GM12873 (cell line): ENCODE results near the gene CAMKV.

Experiments used
- CTCF ChIP-seq: IDR thresholded peaks from 2 replicates; pipeline ENCODE4 v1.5.1; 2012; ENCODE audit warnings: low read depth, mild to moderate bottlenecking, moderate library complexity, low read length, control low read depth; ENCODE audit not compliant: insufficient read depth; ENCODE audit errors: missing control alignments

Gene CAMKV

DNA sequence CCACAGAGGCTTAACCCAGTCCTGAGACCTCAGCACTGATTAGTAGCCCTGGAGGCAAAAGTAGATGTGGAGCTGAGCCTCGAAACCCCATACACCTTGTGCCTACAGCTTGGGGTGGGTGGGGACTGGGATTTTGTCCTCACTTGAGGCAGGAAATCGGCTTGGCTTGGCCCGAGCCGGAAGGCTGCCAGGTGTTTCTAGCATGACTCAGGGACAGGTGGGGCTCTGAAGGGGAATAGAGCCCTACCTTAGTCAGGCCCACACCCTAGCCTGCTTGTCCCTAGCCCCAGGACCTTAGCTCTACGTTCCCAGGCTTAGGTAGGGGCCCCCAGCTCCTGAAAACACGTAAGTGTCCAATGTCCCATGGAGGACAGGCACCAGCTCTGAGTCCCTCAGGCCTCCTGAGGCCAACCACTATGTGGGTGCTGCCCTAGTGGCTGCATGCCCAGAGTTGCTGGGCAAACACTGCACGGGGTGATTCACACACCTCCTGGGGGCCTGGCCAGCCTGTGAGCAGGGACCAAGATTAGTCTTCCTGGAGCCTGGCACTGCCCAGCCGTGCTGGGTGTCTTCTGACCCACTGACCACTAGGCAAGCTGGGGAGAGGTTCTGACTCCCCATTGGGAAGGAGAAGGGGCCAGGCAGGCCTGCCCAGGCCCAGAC, 30.9 kb upstream of the CAMKV start:
- TF ChIP-seq CTCF: no peak

- peak; percentile 56 for TF ChIP-seq CTCF
Observed at GRCh38 chr3:49899815-49900214, 30.1 kb upstream of the CAMKV start.

DNA sequence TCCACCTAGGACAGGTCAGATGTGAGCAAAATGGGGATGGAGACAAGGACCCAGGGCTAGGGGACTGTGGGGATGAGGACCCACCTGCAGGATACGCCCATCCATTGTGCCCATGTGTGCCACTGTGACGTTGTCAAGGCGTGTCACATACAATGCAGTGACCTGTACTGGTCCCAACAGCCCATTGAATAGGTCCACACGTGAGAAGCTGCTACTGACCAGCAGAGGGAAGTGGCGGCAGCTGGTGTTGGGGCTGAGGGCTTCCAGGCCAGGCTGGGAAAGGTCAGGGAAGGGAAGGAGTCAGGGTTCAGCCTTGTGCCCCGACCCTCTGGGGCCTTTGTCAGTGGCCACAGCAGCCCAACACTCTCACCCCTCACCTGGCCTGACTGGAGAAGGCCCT, 29.3 kb upstream of the CAMKV start:
- TF ChIP-seq CTCF: no peak

DNA sequence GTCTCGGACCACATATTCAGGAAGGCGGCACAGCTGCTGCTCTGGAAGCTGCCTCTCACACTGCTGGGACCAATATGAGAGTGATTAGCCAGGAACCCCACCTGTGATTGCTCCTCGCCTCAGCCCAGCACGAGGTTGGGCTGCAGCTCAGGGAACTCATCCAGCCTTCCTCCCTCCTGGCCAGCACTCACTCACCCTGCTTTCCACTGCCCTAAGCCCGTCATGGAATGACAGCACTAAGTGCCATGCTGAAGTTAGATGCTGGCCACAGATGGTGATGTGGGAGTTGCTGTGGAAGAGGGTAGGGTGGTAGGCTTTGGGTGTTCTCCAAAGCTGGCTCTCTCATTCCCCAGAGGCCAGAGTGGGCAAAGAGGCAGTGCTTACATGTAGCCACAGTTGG, 26.6 kb upstream of the CAMKV start:
- no peak for TF ChIP-seq CTCF

- TF ChIP-seq CTCF: no peak
Observed at GRCh38 chr3:49895791-49896190, 26.1 kb upstream of the CAMKV start.

DNA sequence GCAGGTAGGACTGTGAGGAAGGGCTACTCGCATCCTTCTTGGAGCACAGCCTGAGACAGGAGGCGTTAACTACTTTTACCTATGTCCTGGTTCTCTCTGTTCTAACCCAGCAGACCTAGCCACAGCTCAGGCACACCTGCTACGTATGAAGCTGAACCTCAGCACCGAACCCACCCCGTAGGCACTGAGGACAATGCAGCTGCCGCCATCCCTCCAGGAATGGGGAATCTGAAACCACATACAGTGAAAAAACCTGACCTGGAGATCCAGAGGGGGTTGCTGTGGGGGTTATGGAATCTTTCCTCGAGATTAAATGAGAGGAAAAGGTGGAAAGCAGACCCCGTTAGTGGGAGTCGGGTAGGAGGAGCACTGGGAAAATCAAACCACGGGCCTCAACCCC, 19.6 kb upstream of the CAMKV start:
- TF ChIP-seq CTCF: no peak

DNA sequence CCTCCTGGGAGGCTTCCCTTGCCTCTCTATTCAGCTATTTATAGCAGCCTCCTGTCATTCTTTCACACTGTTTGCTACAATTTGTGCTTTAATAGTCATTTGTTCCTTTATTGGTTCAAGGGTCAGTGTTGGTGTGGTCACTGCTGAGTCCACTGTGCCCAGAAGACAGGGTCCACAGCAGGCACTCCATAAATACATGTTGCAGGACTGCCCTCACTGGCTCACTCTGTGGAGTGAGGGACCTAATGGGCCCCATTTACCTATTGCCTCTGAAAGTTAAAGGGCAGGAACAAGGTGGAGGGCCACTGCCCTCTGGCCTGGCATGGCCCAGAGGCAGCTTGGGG, 17.2 kb upstream of the CAMKV start:
- TF ChIP-seq CTCF: no peak
